ENCODE measurements around the gene ACR. TPM values are rescaled to one million over a fixed set of nuclear protein-coding genes. Genes with fewer than 3 reads are reported as not detected.

ACR gene
- total and polyA plus RNA-seq, 2 experiments from 2014 or later: not detected

GRCh38 chr22:50730941-50731661 is 6.9 kb upstream of the ACR start:
- H2AFZ ChIP-seq: no peak overlapping the region
- no peak overlapping the region for H3K27ac ChIP-seq (ENCODE audit: low read depth)
- no peaks in the 10 kb centered on the region for H3K9me2 ChIP-seq (ENCODE audit: insufficient read depth)
- DNase-seq (ENCODE audit: low spot score): peak; percentile 61
- no peaks in the 10 kb centered on the region; the same call in 2 of the 3 replicates for H3K9me3 Mint-ChIP-seq
- no peaks in the 10 kb centered on the region for H3K79me2 ChIP-seq (replicated peaks; ENCODE audit: insufficient read depth)
- peaks cover 6% of the 10 kb centered on the region for H3K4me1 Mint-ChIP-seq
- H4K20me1 ChIP-seq (replicated peaks; ENCODE audit: insufficient read depth): no peaks in the 10 kb centered on the region
- ATAC-seq: peak; percentile 37
- H3K27me3 ChIP-seq (ENCODE audit: insufficient read depth): peaks cover 61% of the 10 kb centered on the region
- no peaks in the 10 kb centered on the region; the same call in 2 of the 3 replicates for H3K36me3 Mint-ChIP-seq (ENCODE audit: low read depth)
- H3K4me1 ChIP-seq (ENCODE audit: insufficient read depth): peaks cover 5% of the 10 kb centered on the region; the same call in 1 of the 2 replicates
- peak overlapping the region; percentile 67; the same call in 1 of the 2 replicates for H3K4me2 ChIP-seq
- no peaks in the 10 kb centered on the region for H3K36me3 ChIP-seq (ENCODE audit: insufficient read depth)
- TF ChIP-seq EZH2phosphoT487 (IDR thresholded peaks at IDR 0.05; ENCODE audit: unreplicated experiment) (no peak), ETS1 (IDR thresholded peaks at IDR 0.05) (no peak), ZNF331 (CRISPR knock-in tag; IDR thresholded peaks at IDR 0.05; ENCODE audit: low read depth) (no peak), STAT1 (IDR thresholded peaks at IDR 0.05; ENCODE audit: unreplicated experiment) (no peak), POLR2AphosphoS5 (IDR thresholded peaks at IDR 0.05; ENCODE audit: low read depth) (no peak), EZH2 (IDR thresholded peaks at IDR 0.05; ENCODE audit: low read depth, unreplicated experiment) (no peak), ZNF114 (CRISPR knock-in tag; IDR thresholded peaks at IDR 0.05) (no peak), NANOG (IDR thresholded peaks at IDR 0.05; ENCODE audit: borderline replicate concordance) (no peak), JUNB (IDR thresholded peaks at IDR 0.05; ENCODE audit: unreplicated experiment) (no peak)
- TF ChIP-seq, protein P1, sequence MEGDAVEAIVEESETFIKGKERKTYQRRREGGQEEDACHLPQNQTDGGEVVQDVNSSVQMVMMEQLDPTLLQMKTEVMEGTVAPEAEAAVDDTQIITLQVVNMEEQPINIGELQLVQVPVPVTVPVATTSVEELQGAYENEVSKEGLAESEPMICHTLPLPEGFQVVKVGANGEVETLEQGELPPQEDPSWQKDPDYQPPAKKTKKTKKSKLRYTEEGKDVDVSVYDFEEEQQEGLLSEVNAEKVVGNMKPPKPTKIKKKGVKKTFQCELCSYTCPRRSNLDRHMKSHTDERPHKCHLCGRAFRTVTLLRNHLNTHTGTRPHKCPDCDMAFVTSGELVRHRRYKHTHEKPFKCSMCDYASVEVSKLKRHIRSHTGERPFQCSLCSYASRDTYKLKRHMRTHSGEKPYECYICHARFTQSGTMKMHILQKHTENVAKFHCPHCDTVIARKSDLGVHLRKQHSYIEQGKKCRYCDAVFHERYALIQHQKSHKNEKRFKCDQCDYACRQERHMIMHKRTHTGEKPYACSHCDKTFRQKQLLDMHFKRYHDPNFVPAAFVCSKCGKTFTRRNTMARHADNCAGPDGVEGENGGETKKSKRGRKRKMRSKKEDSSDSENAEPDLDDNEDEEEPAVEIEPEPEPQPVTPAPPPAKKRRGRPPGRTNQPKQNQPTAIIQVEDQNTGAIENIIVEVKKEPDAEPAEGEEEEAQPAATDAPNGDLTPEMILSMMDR (conservative IDR thresholded peaks at IDR 0.05; ENCODE audit: low read depth in 2 of 2): no peak
- TF ChIP-seq, protein P2, sequence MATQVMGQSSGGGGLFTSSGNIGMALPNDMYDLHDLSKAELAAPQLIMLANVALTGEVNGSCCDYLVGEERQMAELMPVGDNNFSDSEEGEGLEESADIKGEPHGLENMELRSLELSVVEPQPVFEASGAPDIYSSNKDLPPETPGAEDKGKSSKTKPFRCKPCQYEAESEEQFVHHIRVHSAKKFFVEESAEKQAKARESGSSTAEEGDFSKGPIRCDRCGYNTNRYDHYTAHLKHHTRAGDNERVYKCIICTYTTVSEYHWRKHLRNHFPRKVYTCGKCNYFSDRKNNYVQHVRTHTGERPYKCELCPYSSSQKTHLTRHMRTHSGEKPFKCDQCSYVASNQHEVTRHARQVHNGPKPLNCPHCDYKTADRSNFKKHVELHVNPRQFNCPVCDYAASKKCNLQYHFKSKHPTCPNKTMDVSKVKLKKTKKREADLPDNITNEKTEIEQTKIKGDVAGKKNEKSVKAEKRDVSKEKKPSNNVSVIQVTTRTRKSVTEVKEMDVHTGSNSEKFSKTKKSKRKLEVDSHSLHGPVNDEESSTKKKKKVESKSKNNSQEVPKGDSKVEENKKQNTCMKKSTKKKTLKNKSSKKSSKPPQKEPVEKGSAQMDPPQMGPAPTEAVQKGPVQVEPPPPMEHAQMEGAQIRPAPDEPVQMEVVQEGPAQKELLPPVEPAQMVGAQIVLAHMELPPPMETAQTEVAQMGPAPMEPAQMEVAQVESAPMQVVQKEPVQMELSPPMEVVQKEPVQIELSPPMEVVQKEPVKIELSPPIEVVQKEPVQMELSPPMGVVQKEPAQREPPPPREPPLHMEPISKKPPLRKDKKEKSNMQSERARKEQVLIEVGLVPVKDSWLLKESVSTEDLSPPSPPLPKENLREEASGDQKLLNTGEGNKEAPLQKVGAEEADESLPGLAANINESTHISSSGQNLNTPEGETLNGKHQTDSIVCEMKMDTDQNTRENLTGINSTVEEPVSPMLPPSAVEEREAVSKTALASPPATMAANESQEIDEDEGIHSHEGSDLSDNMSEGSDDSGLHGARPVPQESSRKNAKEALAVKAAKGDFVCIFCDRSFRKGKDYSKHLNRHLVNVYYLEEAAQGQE (IDR thresholded peaks at IDR 0.05; ENCODE audit: unreplicated experiment): no peak
- TF ChIP-seq, protein P3, sequence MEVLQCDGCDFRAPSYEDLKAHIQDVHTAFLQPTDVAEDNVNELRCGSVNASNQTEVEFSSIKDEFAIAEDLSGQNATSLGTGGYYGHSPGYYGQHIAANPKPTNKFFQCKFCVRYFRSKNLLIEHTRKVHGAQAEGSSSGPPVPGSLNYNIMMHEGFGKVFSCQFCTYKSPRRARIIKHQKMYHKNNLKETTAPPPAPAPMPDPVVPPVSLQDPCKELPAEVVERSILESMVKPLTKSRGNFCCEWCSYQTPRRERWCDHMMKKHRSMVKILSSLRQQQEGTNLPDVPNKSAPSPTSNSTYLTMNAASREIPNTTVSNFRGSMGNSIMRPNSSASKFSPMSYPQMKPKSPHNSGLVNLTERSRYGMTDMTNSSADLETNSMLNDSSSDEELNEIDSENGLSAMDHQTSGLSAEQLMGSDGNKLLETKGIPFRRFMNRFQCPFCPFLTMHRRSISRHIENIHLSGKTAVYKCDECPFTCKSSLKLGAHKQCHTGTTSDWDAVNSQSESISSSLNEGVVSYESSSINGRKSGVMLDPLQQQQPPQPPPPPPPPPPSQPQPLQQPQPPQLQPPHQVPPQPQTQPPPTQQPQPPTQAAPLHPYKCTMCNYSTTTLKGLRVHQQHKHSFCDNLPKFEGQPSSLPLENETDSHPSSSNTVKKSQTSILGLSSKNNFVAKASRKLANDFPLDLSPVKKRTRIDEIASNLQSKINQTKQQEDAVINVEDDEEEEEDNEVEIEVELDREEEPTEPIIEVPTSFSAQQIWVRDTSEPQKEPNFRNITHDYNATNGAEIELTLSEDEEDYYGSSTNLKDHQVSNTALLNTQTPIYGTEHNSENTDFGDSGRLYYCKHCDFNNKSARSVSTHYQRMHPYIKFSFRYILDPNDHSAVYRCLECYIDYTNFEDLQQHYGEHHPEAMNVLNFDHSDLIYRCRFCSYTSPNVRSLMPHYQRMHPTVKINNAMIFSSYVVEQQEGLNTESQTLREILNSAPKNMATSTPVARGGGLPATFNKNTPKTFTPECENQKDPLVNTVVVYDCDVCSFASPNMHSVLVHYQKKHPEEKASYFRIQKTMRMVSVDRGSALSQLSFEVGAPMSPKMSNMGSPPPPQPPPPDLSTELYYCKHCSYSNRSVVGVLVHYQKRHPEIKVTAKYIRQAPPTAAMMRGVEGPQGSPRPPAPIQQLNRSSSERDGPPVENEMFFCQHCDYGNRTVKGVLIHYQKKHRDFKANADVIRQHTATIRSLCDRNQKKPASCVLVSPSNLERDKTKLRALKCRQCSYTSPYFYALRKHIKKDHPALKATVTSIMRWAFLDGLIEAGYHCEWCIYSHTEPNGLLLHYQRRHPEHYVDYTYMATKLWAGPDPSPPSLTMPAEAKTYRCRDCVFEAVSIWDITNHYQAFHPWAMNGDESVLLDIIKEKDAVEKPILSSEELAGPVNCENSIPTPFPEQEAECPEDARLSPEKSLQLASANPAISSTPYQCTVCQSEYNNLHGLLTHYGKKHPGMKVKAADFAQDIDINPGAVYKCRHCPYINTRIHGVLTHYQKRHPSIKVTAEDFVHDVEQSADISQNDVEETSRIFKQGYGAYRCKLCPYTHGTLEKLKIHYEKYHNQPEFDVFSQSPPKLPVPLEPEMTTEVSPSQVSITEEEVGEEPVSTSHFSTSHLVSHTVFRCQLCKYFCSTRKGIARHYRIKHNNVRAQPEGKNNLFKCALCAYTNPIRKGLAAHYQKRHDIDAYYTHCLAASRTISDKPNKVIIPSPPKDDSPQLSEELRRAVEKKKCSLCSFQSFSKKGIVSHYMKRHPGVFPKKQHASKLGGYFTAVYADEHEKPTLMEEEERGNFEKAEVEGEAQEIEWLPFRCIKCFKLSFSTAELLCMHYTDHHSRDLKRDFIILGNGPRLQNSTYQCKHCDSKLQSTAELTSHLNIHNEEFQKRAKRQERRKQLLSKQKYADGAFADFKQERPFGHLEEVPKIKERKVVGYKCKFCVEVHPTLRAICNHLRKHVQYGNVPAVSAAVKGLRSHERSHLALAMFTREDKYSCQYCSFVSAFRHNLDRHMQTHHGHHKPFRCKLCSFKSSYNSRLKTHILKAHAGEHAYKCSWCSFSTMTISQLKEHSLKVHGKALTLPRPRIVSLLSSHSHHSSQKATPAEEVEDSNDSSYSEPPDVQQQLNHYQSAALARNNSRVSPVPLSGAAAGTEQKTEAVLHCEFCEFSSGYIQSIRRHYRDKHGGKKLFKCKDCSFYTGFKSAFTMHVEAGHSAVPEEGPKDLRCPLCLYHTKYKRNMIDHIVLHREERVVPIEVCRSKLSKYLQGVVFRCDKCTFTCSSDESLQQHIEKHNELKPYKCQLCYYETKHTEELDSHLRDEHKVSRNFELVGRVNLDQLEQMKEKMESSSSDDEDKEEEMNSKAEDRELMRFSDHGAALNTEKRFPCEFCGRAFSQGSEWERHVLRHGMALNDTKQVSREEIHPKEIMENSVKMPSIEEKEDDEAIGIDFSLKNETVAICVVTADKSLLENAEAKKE (CRISPR knock-in tag; IDR thresholded peaks at IDR 0.05): no peak
- no peak overlapping the region for H3K27ac Mint-ChIP-seq
- peaks cover 57% of the 10 kb centered on the region for H3K27me3 Mint-ChIP-seq (ENCODE audit: insufficient read depth, low read depth, poor library complexity)
- peak overlapping the region; percentile 40 for H3K4me3 ChIP-seq
- H3K4me3 Mint-ChIP-seq: no peak overlapping the region
- H3F3A ChIP-seq (replicated peaks; ENCODE audit: low read depth): no peaks in the 10 kb centered on the region
